Cardiac muscle cell (in vitro differentiated cells and primary cell): ENCODE measurements around the gene TIGD2. TPM values are rescaled to one million over a fixed set of nuclear protein-coding genes. Genes with fewer than 3 reads are reported as not detected.

Experiments
- DNase-seq, 2 donors: peaks; one replicate each; pipeline versions ENCODE4 v3.0.0 to v3.0.0-alpha.2; 2010 to 2017; ENCODE audit warnings: low read depth in 1 of 2, low spot score in 1 of 2
- H3K27ac ChIP-seq: fragments of 200-600 bp; sonication (generic); 2 replicates; pipeline ENCODE4 v1.5.1; 2016
- H3K27me3 ChIP-seq: fragments of 200-600 bp; sonication (generic); 2 replicates; pipeline ENCODE4 v1.6.0; 2016; ENCODE audit warnings: control low read depth
- H3K36me3 ChIP-seq: fragments of 200-600 bp; sonication (generic); 2 replicates; pipeline ENCODE4 v1.5.1; 2016; ENCODE audit warnings: control low read depth
- H3K4me1 ChIP-seq: fragments of 200-600 bp; sonication (generic); 2 replicates; pipeline ENCODE4 v1.8.1; 2017; ENCODE audit warnings: low read depth, mild to moderate bottlenecking, mixed run types
- H3K4me3 ChIP-seq: fragments of 200-600 bp; sonication (generic); 2 replicates; pipeline ENCODE4 v1.5.1; 2016; ENCODE audit warnings: mild to moderate bottlenecking
- H3K9me3 ChIP-seq: fragments of 200-600 bp; sonication (generic); 2 replicates; pipeline ENCODE4 v1.5.1; 2017; ENCODE audit warnings: low read depth, mild to moderate bottlenecking, control low read depth
- polyA plus RNA-seq: library from polyadenylated mRNA; unstranded; fragments of >200 nt; fragmentation: Nextera tagmentation; extraction: Ambion mirVana; gene quantifications from 2 replicates; pipeline ENCODE4 v1.2.1, GENCODE V29; 2016
- total RNA-seq: library from RNA; depleted of rRNA; stranded (reverse); fragments of >200 nt; gene quantifications from 2 replicates; pipeline ENCODE4 v1.2.3, GENCODE V29; 2016
- TF ChIP-seq, protein P1 (sequence below): IDR thresholded peaks from 2 replicates; pipeline ENCODE4 v1.5.1; 2012; ENCODE audit warnings: low read depth, mild to moderate bottlenecking, low read length

TIGD2 gene
- total RNA-seq (10.5 and 14.0 TPM in 2 replicates), polyA plus RNA-seq (4.1 and 5.4 TPM in 2 replicates)

DNA sequence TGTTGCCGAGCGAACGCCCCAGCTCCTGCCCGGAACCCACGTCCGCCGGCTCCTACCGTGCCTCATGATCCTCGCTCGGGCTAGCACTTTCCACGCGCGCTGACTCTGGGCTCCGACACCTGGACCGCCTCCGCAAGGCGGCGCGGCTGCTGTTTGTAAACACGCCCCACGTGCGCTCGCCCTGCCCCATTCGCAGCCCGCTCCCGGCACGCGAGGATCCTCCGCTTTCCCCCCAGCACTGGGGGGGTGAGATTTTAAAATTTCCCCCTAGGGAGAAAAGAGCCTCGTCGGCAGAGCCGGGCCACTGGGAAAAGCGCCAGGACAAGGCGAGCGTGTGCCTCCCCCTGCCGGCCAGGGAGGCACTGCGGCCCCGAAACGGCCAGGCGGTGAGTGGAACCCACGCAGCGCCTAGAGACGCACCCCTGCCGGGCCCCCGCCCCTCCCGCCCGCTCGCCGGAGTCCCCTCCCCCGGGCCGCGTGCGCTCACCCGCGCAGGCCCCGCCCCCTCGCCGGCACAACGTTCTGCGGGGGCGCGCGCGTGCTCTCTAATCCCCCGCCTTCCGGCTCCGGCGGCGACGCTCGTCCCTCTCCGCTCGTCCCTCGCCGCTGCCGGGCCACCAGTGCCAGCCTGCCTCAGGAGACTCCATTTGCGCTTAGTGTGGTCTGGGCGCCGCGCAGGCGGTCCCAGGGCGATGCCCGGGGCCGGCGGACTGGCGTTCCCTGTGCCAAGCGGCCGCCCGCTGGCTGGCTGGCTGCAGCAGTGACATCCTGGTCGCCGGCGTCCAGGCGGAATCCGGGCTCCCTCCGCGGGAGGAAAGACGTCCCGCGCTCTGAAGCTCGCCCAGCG lies at the start of gene TIGD2:
Gene TIGD2 (plus strand): TSS at position 548 of the 847 bp plus-strand sequence. CDS start 1,442 bp downstream, outside the sequence.
- Histone ChIP-seq H3K36me3 (no peaks in the 10 kb centered on the region), H3K9me3 (no peaks in the 10 kb centered on the region), H3K27ac (peak within 1 kb of the TSS; percentile 32), H3K27me3 (peaks cover 18% of the 10 kb centered on the region), H3K4me3 (peak within 1 kb of the TSS; percentile 50), H3K4me1 (peaks cover 7% of the 10 kb centered on the region)
- peak; percentile 93 to 94 for DNase-seq
- TF ChIP-seq, protein P1, sequence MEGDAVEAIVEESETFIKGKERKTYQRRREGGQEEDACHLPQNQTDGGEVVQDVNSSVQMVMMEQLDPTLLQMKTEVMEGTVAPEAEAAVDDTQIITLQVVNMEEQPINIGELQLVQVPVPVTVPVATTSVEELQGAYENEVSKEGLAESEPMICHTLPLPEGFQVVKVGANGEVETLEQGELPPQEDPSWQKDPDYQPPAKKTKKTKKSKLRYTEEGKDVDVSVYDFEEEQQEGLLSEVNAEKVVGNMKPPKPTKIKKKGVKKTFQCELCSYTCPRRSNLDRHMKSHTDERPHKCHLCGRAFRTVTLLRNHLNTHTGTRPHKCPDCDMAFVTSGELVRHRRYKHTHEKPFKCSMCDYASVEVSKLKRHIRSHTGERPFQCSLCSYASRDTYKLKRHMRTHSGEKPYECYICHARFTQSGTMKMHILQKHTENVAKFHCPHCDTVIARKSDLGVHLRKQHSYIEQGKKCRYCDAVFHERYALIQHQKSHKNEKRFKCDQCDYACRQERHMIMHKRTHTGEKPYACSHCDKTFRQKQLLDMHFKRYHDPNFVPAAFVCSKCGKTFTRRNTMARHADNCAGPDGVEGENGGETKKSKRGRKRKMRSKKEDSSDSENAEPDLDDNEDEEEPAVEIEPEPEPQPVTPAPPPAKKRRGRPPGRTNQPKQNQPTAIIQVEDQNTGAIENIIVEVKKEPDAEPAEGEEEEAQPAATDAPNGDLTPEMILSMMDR: peak; percentile 66

DNA sequence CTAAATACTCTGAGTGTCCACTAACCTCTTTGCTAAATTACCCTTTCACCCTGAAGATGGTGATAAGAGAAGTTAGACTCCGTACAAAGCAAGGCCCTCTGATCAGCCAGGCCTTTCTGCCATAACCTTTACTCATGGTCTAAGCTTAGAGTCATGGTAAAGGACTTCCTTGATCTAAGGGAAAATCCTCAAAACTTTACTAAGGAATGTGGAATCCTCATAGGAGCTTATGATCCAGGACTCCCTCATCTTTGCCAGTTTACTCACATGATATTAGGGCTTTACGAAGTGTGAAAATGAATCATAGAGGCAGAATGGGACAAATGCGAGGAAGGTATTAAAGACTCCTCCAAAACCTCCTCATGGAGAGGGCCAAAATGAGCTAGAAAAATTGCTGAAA lies 46.5 kb upstream of the TIGD2 start:
- H3K9me3 ChIP-seq: no peaks in the 10 kb centered on the region
- DNase-seq: no peak
- H3K4me3 ChIP-seq: no peak overlapping the region
- H3K36me3 ChIP-seq: no peaks in the 10 kb centered on the region
- TF ChIP-seq, protein P1: no peak
- H3K27ac ChIP-seq: no peak overlapping the region
- H3K4me1 ChIP-seq: no peaks in the 10 kb centered on the region
- no peaks in the 10 kb centered on the region for H3K27me3 ChIP-seq

DNA sequence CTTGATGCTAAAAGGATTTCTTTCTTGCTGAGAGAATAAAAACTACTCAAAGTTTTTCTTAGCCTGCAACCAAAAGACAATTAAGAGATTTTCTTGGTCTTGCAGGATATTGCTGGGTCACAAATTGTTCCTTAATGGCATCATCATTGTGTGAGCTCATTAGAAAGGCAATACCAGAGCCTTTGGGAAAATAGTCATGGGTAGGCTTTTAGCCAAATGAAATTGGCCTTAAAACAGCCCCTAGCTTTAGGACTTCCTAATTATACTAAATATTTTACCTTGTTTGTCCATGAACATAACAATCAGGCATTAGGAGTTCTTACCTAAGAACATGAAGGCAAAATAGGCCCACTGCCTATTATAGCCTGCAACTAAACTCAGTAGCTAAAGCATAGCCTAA lies 43.9 kb upstream of the TIGD2 start:
- no peak for DNase-seq
- H3K36me3 ChIP-seq: no peaks in the 10 kb centered on the region
- no peak overlapping the region for H3K4me3 ChIP-seq
- H3K4me1 ChIP-seq: no peaks in the 10 kb centered on the region
- TF ChIP-seq, protein P1: no peak
- no peaks in the 10 kb centered on the region for H3K9me3 ChIP-seq
- no peaks in the 10 kb centered on the region for H3K27me3 ChIP-seq
- no peak overlapping the region for H3K27ac ChIP-seq

DNA sequence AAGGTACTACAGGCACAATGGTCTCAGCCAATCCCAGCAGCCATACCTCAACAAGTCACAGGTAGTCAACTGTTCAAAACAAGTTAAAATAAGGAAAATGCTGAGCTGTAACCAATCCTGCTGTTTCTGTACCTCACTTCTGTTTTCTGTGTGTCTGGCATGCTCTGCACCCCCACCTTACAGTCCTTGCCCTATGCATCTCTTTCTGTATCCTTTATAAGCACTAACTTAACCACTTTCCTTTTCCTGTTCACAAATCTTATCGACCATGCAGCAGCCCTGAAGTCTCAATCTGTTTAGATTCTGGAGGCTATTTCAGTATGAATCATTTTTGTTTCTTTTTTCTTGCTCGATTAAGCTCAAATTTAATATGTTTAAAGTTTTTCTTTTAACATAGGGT lies 41.9 kb upstream of the TIGD2 start:
- no peak overlapping the region for H3K4me3 ChIP-seq
- H3K9me3 ChIP-seq: no peaks in the 10 kb centered on the region
- H3K4me1 ChIP-seq: no peaks in the 10 kb centered on the region
- H3K36me3 ChIP-seq: no peaks in the 10 kb centered on the region
- H3K27ac ChIP-seq: no peak overlapping the region
- no peaks in the 10 kb centered on the region for H3K27me3 ChIP-seq
- TF ChIP-seq, protein P1: no peak
- no peak for DNase-seq

DNA sequence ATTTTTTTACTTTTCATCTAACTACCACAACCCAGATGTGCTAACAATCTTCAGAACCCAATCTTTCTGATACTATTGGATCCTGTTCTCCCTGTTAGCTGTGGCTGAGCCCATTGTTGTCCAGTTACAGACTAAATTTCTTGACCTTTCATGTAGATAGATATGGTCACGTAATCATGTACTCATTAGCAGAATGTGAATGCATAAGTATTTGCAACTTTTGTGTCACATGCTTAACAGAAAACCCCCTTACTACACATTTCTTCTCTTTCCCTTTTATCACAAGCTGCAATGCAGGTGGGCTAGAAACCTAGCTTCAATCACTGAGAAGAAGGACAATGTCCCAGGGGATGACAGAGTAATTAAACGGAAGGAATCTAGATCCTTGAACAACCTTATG lies 41.3 kb upstream of the TIGD2 start:
- H3K4me3 ChIP-seq: no peak overlapping the region
- TF ChIP-seq, protein P1: no peak
- no peaks in the 10 kb centered on the region for H3K27me3 ChIP-seq
- H3K27ac ChIP-seq: no peak overlapping the region
- no peaks in the 10 kb centered on the region for H3K36me3 ChIP-seq
- no peak for DNase-seq
- no peaks in the 10 kb centered on the region for H3K9me3 ChIP-seq
- no peaks in the 10 kb centered on the region for H3K4me1 ChIP-seq
